Activated naive CD8-positive, alpha-beta T cell treated with anti-CD3 and anti-CD28 coated beads, Interleukin-2, amount 50 U/mL, for 16 hours (primary cell): Measurements from ENCODE around the gene KDELR3.
"Not testable (repeated sequence)": the region's sequence is repeated elsewhere in the genome, so short reads cannot be mapped to it uniquely, and the experiment has no call there.

Experiments used
- DNase-seq: peaks from one replicate; pipeline ENCODE4 v3.0.0-alpha.2; 2020; ENCODE audit warnings: low read depth, low spot score

Gene KDELR3

GRCh38 chr22:38456272-38456835, 11.5 kb upstream of the KDELR3 start:
- DNase-seq = no peak

GRCh38 chr22:38456841-38457699, 10.8 kb upstream of the KDELR3 start:
- DNase-seq = no peak

GRCh38 chr22:38460426-38460840, 7.5 kb upstream of the KDELR3 start:
- DNase-seq = no peak

- DNase-seq = no peak
Measured at GRCh38 chr22:38461057-38461413, 6.9 kb upstream of the KDELR3 start.

GRCh38 chr22:38461414-38462081, 6.3 kb upstream of the KDELR3 start:
- DNase-seq = no peak

GRCh38 chr22:38462960-38463784, 4.7 kb upstream of the KDELR3 start:
- no peak for DNase-seq

- DNase-seq = no peak
Measured at GRCh38 chr22:38464992-38465672, 2.8 kb upstream of the KDELR3 start.

GRCh38 chr22:38465673-38466490, 2.0 kb upstream of the KDELR3 start:
- no peak for DNase-seq

GRCh38 chr22:38467438-38467903, 425 bp upstream of the KDELR3 start:
- DNase-seq = no peak

GRCh38 chr22:38468443-38469305, 778 bp downstream of the KDELR3 start:
- no peak for DNase-seq

- DNase-seq = no peak
Measured at GRCh38 chr22:38469306-38469781, 1.4 kb downstream of the KDELR3 start.

GRCh38 chr22:38470179-38470578, 2.3 kb downstream of the KDELR3 start:
- DNase-seq = not testable (repeated sequence)

GRCh38 chr22:38471237-38471636, 3.3 kb downstream of the KDELR3 start:
- DNase-seq = no peak

- no peak for DNase-seq
Measured at GRCh38 chr22:38474003-38474607, 6.2 kb downstream of the KDELR3 start.

- no peak for DNase-seq
Measured at GRCh38 chr22:38477585-38477984, 9.7 kb downstream of the KDELR3 start.

- no peak for DNase-seq
Measured at GRCh38 chr22:38479096-38479837, 11.4 kb downstream of the KDELR3 start.

GRCh38 chr22:38481162-38481870, 13.4 kb downstream of the KDELR3 start:
- no peak for DNase-seq
